GM12873 (cell line): ENCODE results near the gene OR6M1.

ENCODE experiments used
- TF ChIP-seq, protein P1 (sequence below): IDR thresholded peaks from 2 replicates; pipeline ENCODE4 v1.5.1; 2012; ENCODE audit warnings: low read depth, mild to moderate bottlenecking, moderate library complexity, low read length, control low read depth; ENCODE audit not compliant: insufficient read depth; ENCODE audit errors: missing control alignments

OR6M1 gene

GRCh38 chr11:123800036-123800435, 6.1 kb downstream of the OR6M1 start:
- TF ChIP-seq, protein P1, sequence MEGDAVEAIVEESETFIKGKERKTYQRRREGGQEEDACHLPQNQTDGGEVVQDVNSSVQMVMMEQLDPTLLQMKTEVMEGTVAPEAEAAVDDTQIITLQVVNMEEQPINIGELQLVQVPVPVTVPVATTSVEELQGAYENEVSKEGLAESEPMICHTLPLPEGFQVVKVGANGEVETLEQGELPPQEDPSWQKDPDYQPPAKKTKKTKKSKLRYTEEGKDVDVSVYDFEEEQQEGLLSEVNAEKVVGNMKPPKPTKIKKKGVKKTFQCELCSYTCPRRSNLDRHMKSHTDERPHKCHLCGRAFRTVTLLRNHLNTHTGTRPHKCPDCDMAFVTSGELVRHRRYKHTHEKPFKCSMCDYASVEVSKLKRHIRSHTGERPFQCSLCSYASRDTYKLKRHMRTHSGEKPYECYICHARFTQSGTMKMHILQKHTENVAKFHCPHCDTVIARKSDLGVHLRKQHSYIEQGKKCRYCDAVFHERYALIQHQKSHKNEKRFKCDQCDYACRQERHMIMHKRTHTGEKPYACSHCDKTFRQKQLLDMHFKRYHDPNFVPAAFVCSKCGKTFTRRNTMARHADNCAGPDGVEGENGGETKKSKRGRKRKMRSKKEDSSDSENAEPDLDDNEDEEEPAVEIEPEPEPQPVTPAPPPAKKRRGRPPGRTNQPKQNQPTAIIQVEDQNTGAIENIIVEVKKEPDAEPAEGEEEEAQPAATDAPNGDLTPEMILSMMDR, result no peak

DNA sequence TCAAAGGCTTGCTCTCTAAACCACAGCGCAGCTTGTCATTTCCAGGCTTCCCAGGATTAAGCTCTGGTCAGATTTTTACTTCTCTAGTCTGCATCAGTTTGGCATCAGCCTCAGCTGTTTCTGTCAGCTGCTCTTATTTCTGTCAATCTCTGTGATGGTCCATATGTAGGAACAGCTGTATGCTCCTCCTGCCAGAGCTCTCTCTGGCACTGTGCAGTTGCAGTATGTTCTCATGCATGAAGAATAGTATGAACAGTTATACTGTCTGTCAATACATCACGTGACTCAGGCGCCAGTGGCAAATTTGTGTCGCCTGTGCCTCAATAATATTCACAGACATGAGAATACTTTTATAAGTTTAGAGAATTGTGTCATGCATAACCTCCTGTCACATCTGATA, 6.7 kb downstream of the OR6M1 start:
- TF ChIP-seq, protein P1, result no peak

DNA sequence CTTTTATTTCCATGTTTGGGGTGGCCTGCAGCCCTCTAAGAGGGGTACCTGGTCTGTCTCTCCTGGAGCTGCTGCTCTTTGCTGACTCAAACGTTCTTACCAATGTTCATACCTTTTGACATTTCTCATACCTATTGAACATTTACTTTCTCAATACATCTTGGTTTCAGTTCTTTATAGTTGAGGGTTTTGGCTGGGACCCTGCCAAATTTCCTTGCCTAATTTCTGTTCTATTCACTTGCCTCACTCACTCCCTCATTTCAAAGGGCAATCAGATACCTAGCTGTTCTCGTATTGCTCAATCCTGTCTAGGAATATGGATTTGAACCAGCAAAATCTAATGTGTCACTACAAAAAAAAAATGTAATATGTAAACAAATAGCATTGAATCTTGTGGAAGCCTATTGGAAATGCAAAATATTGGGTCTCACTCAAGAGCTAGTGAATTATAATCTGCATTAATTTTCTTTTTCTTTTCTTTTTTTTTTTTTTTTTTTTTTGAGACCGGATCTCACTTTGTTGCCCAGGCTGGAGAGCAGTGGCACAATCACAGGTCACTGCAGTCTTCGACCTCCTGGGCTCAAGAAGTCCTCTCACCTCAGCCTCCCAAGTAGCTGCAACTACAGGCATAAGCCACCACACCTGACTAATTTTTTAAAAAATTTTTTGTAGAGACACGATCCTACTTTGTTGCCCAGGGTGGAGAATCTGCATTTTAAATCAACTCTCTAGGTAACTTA, 7.5 kb downstream of the OR6M1 start:
- TF ChIP-seq, protein P1, result no peak

- TF ChIP-seq, protein P1, result no peak
Observed at GRCh38 chr11:123798079-123798478, 8.1 kb downstream of the OR6M1 start.

- TF ChIP-seq, protein P1, result no peak
Observed at GRCh38 chr11:123797541-123797940, 8.6 kb downstream of the OR6M1 start.

GRCh38 chr11:123797114-123797513, 9.0 kb downstream of the OR6M1 start:
- TF ChIP-seq, protein P1, result no peak

GRCh38 chr11:123796226-123796625, 9.9 kb downstream of the OR6M1 start:
- TF ChIP-seq, protein P1, result no peak
